NCI-H226 (cell line): ENCODE data around the gene GOLGA6B.
"Not testable (repeated sequence)": the region's sequence is repeated elsewhere in the genome, so short reads cannot be mapped to it uniquely, and the experiment has no call there.

Experiments used
- DNase-seq: peaks from one replicate; pipeline ENCODE4 v3.0.0-alpha.2; 2015

GOLGA6B gene, protein sequence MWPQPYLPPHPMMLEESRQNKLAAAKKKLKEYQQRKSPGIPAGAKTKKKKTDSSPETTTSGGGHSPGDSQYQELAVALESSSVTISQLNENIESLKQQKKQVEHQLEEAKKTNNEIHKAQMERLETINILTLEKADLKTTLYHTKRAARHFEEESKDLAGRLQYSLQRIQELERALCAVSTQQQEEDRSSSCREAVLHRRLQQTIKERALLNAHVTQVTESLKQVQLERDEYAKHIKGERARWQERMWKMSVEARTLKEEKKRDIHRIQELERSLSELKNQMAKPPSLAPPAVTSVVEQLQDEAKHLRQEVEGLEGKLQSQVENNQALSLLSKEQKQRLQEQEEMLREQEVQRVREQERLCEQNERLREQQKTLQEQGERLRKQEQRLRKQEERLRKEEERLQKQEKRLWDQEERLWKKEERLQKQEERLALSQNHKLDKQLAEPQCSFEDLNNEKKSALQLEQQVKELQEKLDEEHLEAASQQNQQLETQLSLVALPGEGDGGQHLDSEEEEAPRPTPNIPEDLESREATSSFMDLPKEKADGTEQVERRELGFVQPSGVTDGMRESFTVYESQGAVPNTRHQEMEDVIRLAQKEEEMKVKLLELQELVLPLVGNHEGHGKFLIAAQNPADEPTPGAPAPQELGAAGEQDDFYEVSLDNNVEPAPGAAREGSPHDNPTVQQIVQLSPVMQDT

GRCh38 chr15:72654397-72654796, at the start of gene GOLGA6B:
GOLGA6B (plus strand) TSS chr15:72654697; CDS start chr15:72654738, 41 bp downstream.
- DNase-seq: not testable (repeated sequence)

DNA sequence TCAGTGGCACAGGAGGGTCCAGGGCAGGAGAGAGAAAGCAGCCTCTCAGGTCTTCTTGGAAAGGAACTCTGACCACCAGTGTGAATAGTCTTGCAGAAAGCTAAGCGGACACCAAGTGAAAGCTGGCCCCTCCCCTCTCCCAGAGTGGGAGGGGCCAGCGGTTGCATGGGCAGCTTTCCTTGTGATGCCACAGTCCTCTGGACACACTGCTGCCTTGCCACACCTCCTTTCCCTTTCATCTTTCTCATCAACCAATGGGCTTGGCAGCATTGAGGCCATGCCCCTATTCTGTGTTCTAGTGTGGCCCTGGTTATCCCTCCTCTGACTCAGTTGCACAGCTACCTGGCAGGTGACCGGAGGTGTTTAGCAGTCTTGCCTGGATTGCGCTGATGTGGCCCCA, 49.7 kb upstream of the GOLGA6B start:
- peak; percentile 19 for DNase-seq

DNA sequence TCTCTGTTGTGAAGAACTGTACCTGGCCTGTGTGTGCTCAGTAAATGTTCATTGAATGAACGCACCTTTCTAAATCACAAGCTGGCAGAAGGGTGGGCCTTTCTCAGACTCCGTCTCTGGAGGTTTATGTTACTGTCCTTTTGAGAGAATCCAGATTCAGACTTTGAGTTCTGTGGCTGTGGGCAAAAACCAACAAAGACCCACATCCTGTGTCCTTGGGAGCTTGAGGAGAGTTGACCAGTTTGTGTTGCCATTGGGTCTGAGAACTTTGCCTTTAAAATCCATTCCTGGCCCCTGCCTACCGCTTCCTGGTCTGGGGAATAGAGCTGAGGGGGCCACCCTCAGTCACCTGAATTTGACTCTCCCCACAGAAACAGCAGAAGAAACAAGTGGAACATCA, 46.4 kb upstream of the GOLGA6B start:
- not testable (repeated sequence) for DNase-seq

DNA sequence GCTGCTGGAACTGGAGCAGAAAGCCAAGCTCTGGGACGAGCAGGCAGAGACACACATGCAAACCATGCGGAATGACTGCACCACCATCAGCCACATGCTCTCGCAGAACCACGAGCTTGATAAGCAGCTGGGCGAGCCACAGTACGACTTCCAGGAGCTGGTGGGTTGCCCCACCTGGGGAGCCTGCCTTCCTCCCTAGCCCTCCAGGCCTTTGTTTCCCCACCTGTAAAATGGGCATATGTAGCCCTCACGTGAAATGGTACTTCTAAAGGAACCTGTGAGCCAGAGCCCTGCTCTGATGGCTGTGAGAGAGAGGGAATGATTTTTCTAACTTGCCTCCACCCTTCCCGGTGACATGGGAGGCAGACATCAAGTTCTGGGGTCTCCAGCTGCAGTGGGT, 44.6 kb upstream of the GOLGA6B start:
- no peak for DNase-seq

DNA sequence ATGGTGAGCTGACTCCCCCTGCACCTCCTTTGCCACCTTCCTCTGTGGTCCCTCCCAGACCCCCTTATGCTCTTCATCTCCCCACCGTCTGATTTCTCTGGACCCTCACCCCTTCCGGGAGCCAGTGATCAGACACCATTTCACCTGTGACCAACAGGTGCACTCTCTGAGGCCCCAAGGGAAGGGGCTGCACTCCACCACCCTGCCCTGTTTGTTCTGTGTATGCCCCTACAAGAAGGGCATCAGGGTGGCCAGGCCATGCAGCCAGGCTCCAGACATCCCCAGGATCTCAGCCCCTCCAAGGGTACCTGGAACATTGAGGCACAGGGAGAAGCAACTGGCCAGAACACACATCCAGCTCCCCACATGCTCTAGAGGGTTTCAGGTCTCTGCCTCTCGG, 42.2 kb upstream of the GOLGA6B start:
- DNase-seq: not testable (repeated sequence)

- no peak for DNase-seq
Observed at GRCh38 chr15:72614810-72615532, 39.5 kb upstream of the GOLGA6B start.

DNA sequence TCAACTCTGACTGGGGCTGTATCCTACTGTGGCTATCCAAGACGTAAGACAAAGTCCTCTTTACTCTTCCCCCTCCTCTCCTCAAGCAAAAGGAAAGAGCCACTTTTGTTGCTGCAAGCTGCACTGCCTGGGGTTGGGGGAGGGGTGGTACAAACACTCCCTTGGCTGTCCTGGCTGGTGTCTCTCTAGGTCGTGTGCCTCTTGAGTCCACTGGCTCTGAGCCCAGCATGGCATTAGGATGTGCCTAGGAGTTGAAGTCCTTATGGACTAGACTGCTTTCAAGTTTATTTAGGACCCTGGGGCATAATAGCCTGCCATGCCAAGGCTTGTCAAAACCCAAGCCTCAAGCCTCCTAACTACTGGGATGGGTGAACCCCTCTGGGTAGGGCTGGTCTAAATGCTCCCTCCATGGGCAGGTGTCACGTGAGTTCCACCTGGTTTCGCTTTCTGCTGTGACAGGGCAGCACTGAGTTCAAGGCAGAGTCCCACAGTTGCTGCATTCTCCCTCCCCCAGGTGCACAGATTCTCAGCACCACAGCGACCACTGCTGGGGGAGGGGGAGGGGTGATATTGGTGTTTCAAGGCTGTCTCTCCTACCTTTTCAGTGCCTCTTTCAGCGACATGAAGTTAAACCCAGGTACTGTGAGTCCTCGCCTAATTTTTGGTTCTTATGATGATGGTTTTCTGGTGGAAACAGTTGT, 38.8 kb upstream of the GOLGA6B start:
- DNase-seq: not testable (repeated sequence)

DNA sequence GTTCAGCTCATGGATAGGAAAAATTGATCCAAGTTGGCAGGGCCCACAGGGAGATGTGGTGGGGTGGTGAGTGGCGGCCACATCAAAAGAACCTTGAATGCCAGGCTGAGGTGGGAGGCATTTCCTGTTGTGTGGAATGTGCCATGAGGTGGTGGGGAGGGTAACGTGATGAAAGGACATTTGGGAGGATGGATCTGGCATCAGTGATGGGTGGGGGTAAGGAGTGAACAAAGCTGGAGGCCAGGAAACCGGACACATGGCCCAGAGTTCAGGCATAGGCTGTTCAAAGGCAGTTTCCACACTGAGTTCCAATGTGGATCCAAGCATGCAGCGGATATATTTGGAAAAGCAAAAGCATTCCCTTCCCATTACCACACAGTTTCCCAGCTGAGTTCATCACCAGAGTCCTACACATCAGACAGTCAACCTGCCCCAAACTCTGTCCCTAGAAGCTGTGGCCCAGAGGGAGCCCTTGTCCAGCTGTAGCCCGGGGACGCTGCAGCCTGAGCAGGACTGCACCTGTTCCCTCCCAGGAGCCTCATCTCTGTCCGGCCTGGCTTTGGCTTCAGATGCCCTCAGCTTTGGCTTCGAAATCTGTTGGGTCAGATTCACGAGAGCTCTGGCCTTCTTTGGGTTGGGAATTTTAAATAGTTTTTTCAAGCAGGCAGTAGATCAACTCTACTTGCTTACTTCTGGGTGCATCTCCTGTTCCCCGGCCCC, 37.8 kb upstream of the GOLGA6B start:
- peak; percentile 5 for DNase-seq

GRCh38 chr15:72623854-72624253, 30.6 kb upstream of the GOLGA6B start:
- DNase-seq: not testable (repeated sequence)

DNA sequence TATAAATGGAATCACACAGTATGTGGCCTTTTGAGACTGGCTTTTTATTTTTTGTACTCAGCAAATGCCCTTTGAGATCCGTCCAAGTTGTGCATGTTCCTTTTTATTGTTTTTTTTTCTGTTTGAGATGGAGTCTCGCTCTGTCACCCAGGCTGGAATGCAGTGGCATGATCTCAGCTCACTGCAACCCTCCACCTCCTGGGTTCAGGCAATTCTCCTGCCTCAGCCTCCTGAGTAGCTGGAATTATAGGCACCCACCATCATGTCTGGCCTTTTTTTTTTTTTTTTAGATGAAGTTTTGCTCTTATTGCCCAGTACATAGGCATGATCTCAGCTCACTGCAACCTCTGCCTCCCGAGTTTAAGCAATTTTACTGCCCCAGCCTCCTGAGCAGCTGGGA, 28.3 kb upstream of the GOLGA6B start:
- not testable (repeated sequence) for DNase-seq

DNA sequence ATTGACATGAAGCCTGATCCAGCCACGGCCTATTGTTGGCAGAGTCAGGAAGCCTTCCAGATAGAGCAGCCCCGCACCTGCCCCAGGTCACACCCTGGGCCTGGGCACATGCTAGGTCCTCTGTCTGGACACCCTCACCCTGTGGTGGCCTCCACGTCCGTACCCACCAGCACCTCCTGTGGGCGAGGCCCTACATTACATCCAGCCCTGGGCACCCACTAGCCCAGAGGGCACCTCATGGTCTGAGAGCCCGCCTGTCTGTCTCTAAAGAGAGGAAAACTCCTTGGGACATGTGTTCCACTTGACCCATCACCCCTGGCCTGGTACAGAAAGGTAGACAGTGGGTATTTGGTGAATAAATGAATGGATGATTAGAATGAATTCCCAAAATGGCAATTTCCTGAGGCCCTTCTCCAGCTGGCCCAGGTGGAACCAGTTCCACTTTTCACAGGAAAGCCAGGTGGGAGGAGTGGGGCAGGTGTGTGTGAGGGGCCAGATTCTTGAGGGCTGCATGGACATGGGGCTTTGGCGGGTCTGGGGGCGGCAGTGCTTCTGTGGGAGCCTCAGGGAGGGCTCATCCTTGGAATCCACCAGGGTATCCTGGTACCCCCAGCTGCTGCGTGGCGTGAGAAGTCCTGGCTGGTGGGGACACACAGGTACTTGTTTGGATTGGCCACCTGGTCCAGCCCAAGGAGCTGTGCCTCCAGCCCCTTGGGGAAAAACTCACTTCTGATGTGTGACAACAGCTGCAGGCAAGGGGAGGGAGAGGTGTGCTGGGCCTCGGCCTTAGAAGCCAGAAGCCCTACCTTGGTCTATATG, 26.0 kb upstream of the GOLGA6B start:
- DNase-seq: not testable (repeated sequence)

GRCh38 chr15:72629068-72629570, 25.4 kb upstream of the GOLGA6B start:
- not testable (repeated sequence) for DNase-seq

DNA sequence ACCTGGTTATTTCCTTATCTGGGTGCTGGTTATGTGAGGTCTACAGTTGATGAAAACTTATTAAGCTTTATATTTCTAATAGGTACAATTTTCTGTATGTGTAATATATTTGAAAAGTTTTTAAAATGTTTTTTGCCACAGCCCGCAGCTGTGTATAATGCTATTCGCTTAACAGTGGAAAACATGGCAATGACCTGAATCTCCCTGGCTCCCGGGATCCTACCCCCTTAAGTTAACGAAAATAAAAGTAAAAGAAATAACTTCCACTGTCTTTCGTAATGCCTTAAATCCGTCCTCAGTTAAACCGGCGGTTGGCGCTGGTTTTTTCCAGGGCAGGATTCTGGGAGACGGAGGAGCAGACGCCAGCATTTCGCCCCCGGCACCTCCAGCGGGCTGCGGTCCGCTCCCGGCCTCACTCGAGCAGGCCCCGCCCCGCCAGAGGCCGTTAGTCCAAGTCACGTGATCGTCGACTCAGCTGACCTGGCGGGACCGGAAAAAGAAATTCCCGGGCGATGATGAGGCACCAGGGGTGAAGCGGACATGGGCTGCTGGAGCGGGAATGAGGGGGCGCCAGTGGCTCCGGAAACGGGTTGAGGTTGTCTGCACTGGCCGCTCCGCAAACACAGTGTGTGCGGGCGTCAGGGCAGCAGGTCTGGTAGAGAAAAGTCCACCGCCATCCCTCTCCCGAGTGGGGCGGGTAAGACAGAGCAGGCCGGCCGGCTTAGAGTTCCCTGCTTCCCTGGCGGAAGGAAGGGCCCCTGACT, 17.8 kb upstream of the GOLGA6B start:
- DNase-seq: peak; percentile 84

- DNase-seq: not testable (repeated sequence)
Observed at GRCh38 chr15:72639759-72640483, 14.6 kb upstream of the GOLGA6B start.

DNA sequence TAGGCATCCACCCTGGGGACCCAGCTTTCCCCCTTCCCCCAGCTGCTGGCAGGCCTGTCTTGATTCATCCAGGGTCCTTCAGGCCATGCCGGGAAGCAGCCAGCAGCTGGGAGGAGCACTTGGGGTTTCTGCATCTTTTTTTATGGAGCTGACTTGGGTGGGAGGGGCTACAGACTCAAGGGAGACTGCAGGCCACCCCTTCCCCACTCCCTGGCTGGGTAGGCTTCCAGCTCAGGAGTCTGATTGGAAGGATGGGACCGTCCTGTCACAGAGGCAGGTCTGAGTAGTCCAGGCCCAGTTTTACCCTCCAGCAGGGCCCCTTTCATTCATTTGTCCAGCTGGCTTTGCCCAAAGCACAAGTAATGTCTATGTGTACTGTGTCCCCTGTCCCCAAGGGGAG, 12.2 kb upstream of the GOLGA6B start:
- not testable (repeated sequence) for DNase-seq

DNA sequence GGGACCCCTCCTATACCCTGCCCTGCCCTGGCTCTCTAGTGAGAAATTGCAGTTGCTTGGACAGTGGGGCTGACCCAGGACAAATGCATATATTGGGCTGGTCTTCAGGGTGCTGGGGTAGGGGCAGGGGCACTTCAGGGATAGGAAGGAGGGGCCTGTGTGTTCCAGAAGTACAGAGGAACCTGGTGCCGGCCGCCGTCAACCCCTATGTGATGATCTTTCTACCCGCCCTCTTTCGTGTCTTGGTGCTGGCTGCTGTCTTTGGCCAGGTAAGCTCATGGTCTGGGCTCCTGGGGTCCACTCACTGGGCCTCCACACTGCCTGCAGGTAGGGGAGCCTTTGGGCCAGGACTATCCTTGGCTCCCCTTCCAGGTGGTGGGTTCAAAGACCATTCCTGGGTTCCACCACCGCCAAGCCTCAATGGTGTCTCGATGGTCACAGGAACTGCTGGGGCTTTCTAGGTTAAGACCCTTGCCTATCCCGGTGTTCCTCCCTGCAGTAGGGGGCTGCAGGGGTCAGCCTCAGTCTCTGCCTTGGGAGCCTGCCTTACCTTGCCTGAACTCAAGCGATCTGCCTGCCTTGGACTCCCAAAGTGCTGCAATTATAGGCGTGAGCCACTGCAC, 5.8 kb upstream of the GOLGA6B start:
- not testable (repeated sequence) for DNase-seq

DNA sequence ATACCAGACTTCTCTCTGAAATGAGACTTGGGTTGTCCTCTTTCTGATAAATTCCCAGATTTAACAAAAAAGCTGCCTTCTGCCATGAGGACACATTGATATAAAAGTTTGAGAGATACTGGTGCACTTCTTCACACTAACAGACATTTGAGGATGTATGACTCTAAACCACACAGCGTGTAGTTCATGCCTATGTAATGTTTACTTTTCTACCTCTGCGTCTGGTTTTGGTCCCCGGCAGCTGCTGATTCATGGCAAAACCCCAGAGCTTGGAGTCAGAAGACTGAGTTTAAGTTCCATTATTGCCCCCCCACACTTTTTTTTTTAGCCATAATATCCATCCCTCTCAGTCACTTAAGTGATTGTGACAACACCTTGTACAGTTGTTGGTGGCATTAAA, 1.5 kb downstream of the GOLGA6B start:
- DNase-seq: not testable (repeated sequence)

- not testable (repeated sequence) for DNase-seq
Observed at GRCh38 chr15:72661081-72661480, 6.6 kb downstream of the GOLGA6B start.

GRCh38 chr15:72663931-72664330, 9.4 kb downstream of the GOLGA6B start:
- DNase-seq: not testable (repeated sequence)
